HG03159 (cell line): Measurements from ENCODE around the gene HM13.
"Not testable (repeated sequence)": the region's sequence is repeated elsewhere in the genome, so short reads cannot be mapped to it uniquely, and the experiment has no call there.

Experiments used
- ATAC-seq: cut with Tn5 transposase; IDR thresholded peaks from one replicate; pipeline ENCODE4 v1.9.1; 2021; ENCODE audit warnings: mild to moderate bottlenecking, moderate library complexity; ENCODE audit not compliant: unreplicated experiment

HM13 gene

GRCh38 chr20:31514154-31515071, at the start of gene HM13:
TSS of gene HM13 (plus strand) at chr20:31514442. CDS start at chr20:31514552, 110 bp downstream.
- peak; percentile 84 for ATAC-seq

GRCh38 chr20:31470946-31471345, 43.3 kb upstream of the HM13 start:
- ATAC-seq: not testable (repeated sequence)

GRCh38 chr20:31472395-31473330, 41.6 kb upstream of the HM13 start:
- ATAC-seq: no peak

- peak; percentile 36 for ATAC-seq
Observed at GRCh38 chr20:31473331-31474096, 40.7 kb upstream of the HM13 start.

GRCh38 chr20:31474097-31474436, 40.2 kb upstream of the HM13 start:
- ATAC-seq: peak; percentile 81

- no peak for ATAC-seq
Observed at GRCh38 chr20:31474758-31475427, 39.3 kb upstream of the HM13 start, which contains the start of the genes DEFB124 and REM1. TSS of gene DEFB124 (minus strand) at chr20:31475127. CDS start at chr20:31473013, 2,114 bp downstream. TSS of gene REM1 (plus strand) at chr20:31475288. CDS start at chr20:31476446, 1,158 bp downstream.

GRCh38 chr20:31475472-31476293, 38.6 kb upstream of the HM13 start:
- no peak for ATAC-seq

GRCh38 chr20:31476294-31476585, 38.0 kb upstream of the HM13 start:
- no peak for ATAC-seq

- ATAC-seq: no peak
Observed at GRCh38 chr20:31476643-31477215, 37.5 kb upstream of the HM13 start.

GRCh38 chr20:31484001-31484400, 30.2 kb upstream of the HM13 start:
- no peak for ATAC-seq

- no peak for ATAC-seq
Observed at GRCh38 chr20:31485450-31486339, 28.5 kb upstream of the HM13 start.

GRCh38 chr20:31488115-31488514, 26.1 kb upstream of the HM13 start:
- no peak for ATAC-seq

- ATAC-seq: no peak
Observed at GRCh38 chr20:31489152-31489551, 25.1 kb upstream of the HM13 start.

GRCh38 chr20:31490752-31491151, 23.5 kb upstream of the HM13 start:
- no peak for ATAC-seq

GRCh38 chr20:31494131-31494530, 20.1 kb upstream of the HM13 start:
- ATAC-seq: no peak

- no peak for ATAC-seq
Observed at GRCh38 chr20:31496761-31497295, 17.4 kb upstream of the HM13 start.

GRCh38 chr20:31497838-31498540, 16.3 kb upstream of the HM13 start:
- ATAC-seq: no peak
